ENCODE results near the gene SIDT2.
A peak's percentile ranks its signal among the peaks of the same experiment; 100 is the strongest.
"Not testable (repeated sequence)": the region's sequence is repeated elsewhere in the genome, so short reads cannot be mapped to it uniquely, and the experiment has no call there.

Gene SIDT2

GRCh38 chr11:117209351-117210125 is 31.0 kb downstream of the SIDT2 start:
- DNase-seq (ENCODE audit: low spot score); H3K4me3 ChIP-seq: not testable (repeated sequence)
- peak overlapping the region in 1 of 2 donors; percentile 40 for H3K27ac ChIP-seq

GRCh38 chr11:117210620-117211019 is 32.1 kb downstream of the SIDT2 start:
- H3K27ac ChIP-seq = peak overlapping the region in 1 of 2 donors; percentile 11
- TF ChIP-seq CTCF (IDR thresholded peaks at IDR 0.05) = no peak

GRCh38 chr11:117212697-117213355 is 34.3 kb downstream of the SIDT2 start:
- Histone ChIP-seq H3K4me3 (no peak overlapping the region), H3K27ac (peak overlapping the region in 1 of 2 donors; percentile 10)
- no peak for DNase-seq (ENCODE audit: low spot score)
- TF ChIP-seq CTCF (IDR thresholded peaks at IDR 0.05) = no peak

More at GRCh38 chr11:117210620-117211019, 32.1 kb downstream of the SIDT2 start:
- no peak overlapping the region for H3K4me3 ChIP-seq
- no peak for DNase-seq (ENCODE audit: low spot score)

GRCh38 chr11:117214404-117215110 is 36.0 kb downstream of the SIDT2 start:
- DNase-seq (ENCODE audit: low spot score) = no peak
- Histone ChIP-seq H3K4me3 (no peak overlapping the region), H3K27ac (peak overlapping the region in 1 of 2 donors; percentile 61)
- no peak for TF ChIP-seq CTCF (IDR thresholded peaks at IDR 0.05)

- DNase-seq (ENCODE audit: low spot score) = peak; percentile 89
- Histone ChIP-seq H3K27ac (peak overlapping the region; percentile 89 to 95), H3K4me3 (peak overlapping the region; percentile 54)
- TF ChIP-seq CTCF (IDR thresholded peaks at IDR 0.05) = no peak
Observed at GRCh38 chr11:117217141-117218084, 38.9 kb downstream of the SIDT2 start.

- peak; percentile 86 for DNase-seq (ENCODE audit: low spot score)
- peak overlapping the region; percentile 54 for H3K4me3 ChIP-seq
- no peak for TF ChIP-seq CTCF (IDR thresholded peaks at IDR 0.05)
- peak overlapping the region; percentile 89 to 95 for H3K27ac ChIP-seq
Observed at GRCh38 chr11:117218133-117218915, 39.8 kb downstream of the SIDT2 start.

Data from coronary artery (tissue), 2 donors.